Astrocyte of the spinal cord (primary cell): ENCODE data around the gene KCNQ5.

Experiments used
- DNase-seq: peaks from one replicate; pipeline ENCODE4 v3.0.0; 2011; ENCODE audit warnings: low read depth, low spot score
- H3K4me3 ChIP-seq: 2 replicates; pipeline ENCODE4 v1.5.1; 2011; ENCODE audit warnings: low read depth, mild to moderate bottlenecking, low read length, moderate library complexity
- in situ Hi-C: cut with HindIII; loops from 2 replicates; pipeline ENCODE4 v1.10.0; 2017; ENCODE audit warnings: low sequenced_read_pairs
- TF ChIP-seq, protein P1 (sequence below): IDR thresholded peaks from 2 replicates; pipeline ENCODE4 v1.5.1; 2012; ENCODE audit warnings: low read depth, mild to moderate bottlenecking, low read length, inconsistent platforms

Gene KCNQ5

GRCh38 chr6:72639920-72640614 lies 18.2 kb downstream of the KCNQ5 start:
- DNase-seq: no peak
- no peak overlapping the region for H3K4me3 ChIP-seq
- in situ Hi-C loops: no loop called here
- TF ChIP-seq, protein P1, sequence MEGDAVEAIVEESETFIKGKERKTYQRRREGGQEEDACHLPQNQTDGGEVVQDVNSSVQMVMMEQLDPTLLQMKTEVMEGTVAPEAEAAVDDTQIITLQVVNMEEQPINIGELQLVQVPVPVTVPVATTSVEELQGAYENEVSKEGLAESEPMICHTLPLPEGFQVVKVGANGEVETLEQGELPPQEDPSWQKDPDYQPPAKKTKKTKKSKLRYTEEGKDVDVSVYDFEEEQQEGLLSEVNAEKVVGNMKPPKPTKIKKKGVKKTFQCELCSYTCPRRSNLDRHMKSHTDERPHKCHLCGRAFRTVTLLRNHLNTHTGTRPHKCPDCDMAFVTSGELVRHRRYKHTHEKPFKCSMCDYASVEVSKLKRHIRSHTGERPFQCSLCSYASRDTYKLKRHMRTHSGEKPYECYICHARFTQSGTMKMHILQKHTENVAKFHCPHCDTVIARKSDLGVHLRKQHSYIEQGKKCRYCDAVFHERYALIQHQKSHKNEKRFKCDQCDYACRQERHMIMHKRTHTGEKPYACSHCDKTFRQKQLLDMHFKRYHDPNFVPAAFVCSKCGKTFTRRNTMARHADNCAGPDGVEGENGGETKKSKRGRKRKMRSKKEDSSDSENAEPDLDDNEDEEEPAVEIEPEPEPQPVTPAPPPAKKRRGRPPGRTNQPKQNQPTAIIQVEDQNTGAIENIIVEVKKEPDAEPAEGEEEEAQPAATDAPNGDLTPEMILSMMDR: no peak

DNA sequence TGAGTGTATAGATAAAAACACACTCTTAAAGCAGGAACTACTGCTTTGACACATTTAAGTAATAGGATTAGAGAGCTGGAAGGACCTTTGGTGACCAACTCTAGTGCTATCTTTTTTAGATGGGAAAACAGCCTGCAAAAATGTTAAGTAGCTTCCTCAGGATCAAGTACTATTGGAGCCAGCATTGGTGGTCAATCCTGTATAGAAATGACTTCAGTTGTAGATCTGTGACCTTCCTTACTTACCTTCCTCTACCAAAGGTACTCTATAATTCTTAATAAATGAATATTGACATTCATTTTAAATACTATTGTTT lies 18.7 kb downstream of the KCNQ5 start:
- in situ Hi-C loops: no loop called here
- H3K4me3 ChIP-seq: no peak overlapping the region
- TF ChIP-seq, protein P1: no peak
- no peak for DNase-seq

DNA sequence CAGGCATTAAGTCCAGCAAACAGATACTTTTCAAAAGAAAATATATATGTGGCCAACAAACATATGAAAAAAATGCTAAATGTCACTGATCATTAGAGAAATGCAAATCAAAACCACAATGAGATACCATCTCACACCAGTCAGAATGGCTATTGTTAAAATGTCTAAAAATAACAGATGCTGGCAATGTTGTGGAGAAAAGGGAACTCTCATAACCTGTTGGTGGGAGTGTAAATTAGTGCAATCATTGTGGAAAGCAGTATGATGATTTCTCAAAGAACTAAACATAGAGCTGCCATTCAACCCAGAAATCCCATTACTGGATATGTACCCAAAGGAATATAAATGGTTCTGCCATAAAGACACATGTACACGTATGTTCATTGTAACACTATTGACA lies 20.6 kb downstream of the KCNQ5 start:
- TF ChIP-seq, protein P1: no peak
- no peak for DNase-seq
- in situ Hi-C loops: no loop called here
- no peak overlapping the region for H3K4me3 ChIP-seq

DNA sequence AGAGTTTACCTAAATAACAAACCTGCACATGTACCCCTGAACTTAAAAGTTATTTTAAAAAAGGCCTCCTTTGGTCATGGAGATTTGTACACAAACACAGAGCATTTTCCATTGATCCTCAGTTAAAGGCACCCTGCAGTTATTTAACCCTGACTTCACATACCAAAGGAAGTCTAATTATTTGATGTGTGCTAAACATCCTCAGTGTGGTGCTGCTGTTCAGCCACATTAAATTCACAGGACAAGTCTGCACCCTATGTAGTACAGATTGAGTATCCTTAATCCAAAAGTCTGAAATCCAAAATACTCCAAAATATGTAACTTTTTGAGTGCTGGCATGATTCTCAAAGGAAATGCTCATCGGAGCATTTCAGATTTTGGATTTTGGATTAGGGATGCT lies 21.4 kb downstream of the KCNQ5 start:
- in situ Hi-C loops: no loop called here
- TF ChIP-seq, protein P1: peak; percentile 15
- no peak overlapping the region for H3K4me3 ChIP-seq
- DNase-seq: peak; percentile 14

GRCh38 chr6:72646604-72647485 lies 25.0 kb downstream of the KCNQ5 start:
- in situ Hi-C loops: no loop called here
- no peak for DNase-seq
- TF ChIP-seq, protein P1: no peak
- no peak overlapping the region for H3K4me3 ChIP-seq

DNA sequence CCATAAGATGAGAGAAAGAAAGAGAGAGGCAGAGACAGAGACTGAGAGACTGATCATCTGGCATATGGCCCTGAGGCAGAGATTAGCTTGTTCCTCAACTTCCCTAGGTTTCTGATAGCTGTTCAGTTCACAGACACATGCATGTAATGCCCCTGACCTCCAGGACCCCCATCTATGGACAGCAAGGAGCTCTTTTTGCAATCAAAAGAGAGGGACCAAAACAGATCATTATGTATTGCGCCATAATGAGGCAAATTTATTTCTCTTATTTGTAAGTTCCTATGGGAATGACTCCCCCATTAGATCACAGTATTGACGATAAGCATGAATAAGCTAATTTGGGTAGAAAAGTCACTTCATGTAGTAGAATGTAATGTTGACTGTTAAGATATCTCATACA lies 25.6 kb downstream of the KCNQ5 start:
- in situ Hi-C loops: no loop called here
- DNase-seq: no peak
- TF ChIP-seq, protein P1: no peak
- H3K4me3 ChIP-seq: no peak overlapping the region
